GM19023 (cell line): ENCODE data around the gene CLEC3B.
"Not testable (repeated sequence)": the region's sequence is repeated elsewhere in the genome, so short reads cannot be mapped to it uniquely, and the experiment has no call there.

Experiments used
- ATAC-seq: cut with Tn5 transposase; IDR thresholded peaks from one replicate; pipeline ENCODE4 v1.9.1; 2021; ENCODE audit warnings: mild to moderate bottlenecking, moderate library complexity; ENCODE audit not compliant: unreplicated experiment

Gene CLEC3B

GRCh38 chr3:45034612-45035252 is 8.6 kb downstream of the CLEC3B start:
- no peak for ATAC-seq

DNA sequence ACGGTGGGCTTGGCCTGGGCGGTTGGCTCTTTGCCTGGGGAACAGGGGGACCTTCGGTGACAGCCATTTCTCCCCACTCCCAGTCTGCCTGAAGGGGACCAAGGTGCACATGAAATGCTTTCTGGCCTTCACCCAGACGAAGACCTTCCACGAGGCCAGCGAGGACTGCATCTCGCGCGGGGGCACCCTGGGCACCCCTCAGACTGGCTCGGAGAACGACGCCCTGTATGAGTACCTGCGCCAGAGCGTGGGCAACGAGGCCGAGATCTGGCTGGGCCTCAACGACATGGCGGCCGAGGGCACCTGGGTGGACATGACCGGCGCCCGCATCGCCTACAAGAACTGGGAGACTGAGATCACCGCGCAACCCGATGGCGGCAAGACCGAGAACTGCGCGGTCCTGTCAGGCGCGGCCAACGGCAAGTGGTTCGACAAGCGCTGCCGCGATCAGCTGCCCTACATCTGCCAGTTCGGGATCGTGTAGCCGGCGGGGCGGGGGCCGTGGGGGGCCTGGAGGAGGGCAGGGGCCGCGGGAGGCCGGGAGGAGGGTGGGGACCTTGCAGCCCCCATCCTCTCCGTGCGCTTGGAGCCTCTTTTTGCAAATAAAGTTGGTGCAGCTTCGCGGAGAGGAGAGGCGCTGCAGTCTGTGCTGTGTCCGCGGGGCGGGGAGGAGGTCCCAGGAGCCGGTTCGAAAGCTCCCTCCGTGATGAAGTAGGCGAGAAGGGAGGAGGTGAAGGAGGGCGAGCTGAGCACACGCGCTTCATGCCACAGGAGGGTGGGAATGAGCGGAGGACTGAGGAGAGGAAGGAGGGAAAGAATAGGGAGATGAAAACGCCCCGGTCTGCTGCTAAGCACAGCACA is 9.6 kb downstream of the CLEC3B start:
- no peak for ATAC-seq

- peak; percentile 73 for ATAC-seq
These were observed 11.8 kb downstream of the CLEC3B start for GRCh38 chr3:45037720-45038455.

DNA sequence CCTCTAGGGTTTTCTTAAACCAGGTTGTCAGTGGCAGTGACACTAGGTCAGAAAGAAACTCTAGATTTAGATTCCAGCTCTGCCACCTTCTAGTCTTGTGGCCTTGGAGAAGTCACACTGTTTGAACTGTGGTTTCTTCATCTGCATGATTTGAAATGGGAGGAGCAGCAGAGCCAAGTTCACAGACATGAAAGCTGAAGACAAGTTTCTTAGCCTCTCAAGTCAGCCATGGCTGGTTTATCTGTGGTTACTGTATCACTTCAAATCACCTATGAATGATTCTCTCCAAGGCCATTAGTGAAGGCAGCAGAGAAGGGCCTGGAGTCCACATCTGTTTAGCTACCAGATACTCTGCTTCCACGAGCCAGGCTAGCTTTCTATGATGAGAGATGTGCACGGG is 15.6 kb downstream of the CLEC3B start:
- ATAC-seq, result no peak

DNA sequence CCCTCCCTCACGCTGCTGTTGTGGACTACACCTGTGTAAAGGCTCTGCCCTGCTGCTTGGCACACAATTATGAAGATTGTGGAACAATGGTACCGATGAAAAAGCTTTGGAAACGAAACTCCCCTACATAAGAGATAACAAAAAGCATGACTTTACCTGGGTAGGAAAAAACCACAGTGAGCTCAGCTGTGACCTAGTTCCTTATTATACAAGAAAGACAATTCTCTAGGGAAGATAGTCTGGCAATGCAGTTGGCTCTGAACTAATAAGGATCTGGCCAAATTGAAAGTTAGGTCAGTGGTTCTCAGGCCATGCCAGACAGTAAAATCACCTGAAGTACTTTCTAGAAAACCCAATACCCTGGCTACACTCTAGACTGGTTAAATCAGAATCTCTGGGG is 16.1 kb downstream of the CLEC3B start:
- no peak for ATAC-seq

- ATAC-seq, result no peak
These were observed 17.7 kb downstream of the CLEC3B start for GRCh38 chr3:45043728-45044299.

DNA sequence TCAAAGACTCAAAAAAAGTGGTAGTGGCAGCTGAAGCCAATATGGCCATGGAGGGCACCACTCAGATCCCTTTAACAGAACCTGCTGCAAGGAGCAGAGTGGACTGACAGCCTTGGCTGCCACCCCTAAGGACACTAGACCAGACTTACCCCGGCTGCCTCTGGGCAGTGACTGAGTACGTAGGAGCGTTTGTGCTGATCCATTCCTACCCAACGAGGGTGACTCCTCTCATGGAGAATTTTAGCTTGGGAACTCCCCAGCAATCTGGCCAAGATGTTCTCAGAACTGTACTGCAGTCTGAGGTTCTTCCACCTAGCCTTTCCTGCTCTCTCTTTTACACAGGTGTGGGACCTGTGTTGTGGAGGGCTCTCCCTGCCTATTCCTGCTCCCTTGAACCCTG is 22.1 kb downstream of the CLEC3B start:
- ATAC-seq, result no peak

- ATAC-seq, result no peak
These were observed 23.7 kb downstream of the CLEC3B start for GRCh38 chr3:45049807-45050206.

DNA sequence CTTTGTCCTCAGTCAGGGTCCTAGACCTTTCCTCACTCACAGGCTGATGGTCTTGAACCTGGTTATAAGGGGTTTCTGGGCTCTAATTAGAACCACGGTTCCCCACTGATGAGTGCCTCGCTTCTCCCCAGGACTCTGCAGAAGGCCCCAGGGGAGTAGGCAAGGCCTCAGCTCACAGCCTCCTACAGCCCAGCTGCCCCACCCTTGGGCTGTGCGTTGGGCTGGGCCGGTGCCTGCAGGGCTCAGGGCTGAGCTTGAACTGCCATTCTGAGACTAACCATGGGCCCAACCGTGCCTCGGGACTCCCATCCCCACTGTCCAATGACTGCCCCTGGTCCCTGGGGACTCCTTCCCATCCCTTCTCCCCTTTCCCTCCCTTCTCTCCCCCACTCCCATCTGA is 25.6 kb downstream of the CLEC3B start:
- no peak for ATAC-seq

DNA sequence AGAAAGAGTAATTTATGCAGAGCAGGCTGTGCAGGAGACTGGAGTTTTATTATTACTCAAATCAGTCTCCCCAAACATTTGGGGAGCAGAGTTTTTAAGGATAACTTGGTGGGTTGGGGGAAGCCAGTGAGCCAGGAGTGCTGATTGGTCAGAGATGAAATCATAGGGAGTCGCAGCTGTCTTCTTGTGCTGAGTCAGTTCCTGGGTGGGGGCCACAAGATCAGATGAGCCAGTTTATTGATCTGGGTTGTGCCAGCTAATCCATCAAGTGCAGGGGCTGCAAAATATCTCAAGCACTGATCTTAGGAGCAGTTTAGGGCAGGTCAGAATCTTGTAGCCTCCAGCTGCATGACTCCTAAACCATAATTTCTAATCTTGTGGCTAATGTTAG is 27.7 kb downstream of the CLEC3B start:
- not testable (repeated sequence) for ATAC-seq

- no peak for ATAC-seq
These were observed 28.2 kb downstream of the CLEC3B start for GRCh38 chr3:45054196-45054857.

DNA sequence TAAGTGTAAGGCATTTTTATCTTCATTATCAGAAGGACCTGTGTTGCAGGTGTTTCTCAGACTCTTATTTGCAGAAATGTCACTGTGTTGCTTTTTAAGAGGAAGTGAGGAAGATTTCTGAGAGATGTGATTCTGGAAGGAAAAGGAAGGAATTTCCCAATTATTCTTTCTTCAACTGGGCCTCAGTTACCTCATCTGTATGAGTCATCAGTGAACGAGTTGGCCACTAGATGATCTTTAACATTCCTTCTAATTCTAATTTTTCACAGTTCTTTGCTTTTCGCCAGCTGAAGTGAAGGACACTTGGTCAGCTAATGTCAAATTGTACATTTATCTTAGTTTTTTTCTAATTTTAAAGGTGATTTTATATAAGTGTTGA is 28.9 kb downstream of the CLEC3B start:
- ATAC-seq, result no peak

- ATAC-seq, result no peak
These were observed 29.5 kb downstream of the CLEC3B start for GRCh38 chr3:45055411-45056143.

DNA sequence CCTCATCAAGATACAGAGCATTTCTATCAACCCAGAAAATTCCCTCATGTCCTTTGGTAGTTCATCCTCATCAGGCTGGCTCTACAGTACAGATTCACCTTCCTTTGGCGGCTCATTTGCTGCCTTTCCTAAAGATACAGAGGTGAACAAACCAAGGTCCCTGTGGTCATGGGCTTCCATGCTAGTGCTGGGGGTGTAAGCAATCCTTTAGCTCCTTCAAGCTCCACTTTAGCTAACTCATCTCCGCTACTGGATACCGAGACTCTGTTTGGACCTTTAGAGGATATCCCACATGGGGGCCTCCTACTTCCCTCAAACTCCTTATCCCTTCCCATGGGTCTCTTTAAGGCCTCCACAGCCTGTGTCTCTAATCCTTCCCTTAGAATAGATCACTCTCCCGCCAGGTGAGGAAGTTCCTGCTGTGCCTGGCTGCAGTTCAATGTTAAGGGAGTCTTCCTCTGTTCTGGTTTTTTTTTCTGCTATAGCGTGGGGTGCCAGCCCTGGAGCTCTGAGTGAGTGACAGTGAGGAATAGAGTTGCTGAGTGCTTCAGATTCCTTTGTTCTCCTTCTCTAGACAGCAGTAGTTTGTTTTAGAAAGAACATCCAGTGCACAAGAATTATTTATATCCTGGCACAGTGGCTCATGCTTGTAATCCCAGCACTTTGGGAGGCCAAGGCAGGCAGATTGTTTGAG is 30.7 kb downstream of the CLEC3B start:
- ATAC-seq, result no peak

DNA sequence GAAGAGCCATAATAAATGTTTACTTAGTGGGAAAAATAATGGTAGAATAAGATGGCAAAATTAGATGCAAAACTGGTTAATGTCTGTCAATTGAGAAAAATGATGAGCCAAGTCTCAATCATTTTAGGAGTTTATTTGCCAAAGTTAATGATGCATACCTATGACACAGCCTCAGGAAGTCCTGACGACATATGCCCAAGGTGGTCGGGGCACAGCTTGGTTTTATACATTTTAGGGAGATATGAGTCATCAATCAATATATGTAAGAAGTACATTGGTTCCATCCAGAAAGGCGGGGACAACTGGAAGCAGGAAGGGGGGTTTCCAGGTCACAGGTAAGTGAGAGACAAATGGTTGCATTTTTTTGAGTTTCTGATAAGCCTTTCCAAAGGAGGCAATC is 31.5 kb downstream of the CLEC3B start:
- no peak for ATAC-seq

DNA sequence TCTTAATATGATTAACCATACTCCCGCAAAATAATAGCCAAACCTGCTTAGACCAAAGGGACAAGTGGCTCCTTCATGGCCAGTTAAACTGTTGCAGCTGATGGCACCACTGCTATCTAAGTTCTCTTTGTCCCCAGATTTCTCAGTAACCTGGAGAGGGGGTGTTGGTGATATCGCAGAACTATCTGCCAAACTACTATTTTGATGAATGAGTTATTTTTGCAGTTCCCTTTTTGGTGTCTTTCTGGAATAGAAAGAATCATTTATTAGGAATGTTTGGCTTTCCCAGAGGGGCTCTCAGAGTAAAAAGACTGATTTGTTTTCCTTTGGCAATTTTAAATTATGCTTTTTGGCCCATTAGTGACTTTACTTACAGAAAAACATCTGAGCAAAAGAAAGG is 33.0 kb downstream of the CLEC3B start:
- ATAC-seq, result no peak

DNA sequence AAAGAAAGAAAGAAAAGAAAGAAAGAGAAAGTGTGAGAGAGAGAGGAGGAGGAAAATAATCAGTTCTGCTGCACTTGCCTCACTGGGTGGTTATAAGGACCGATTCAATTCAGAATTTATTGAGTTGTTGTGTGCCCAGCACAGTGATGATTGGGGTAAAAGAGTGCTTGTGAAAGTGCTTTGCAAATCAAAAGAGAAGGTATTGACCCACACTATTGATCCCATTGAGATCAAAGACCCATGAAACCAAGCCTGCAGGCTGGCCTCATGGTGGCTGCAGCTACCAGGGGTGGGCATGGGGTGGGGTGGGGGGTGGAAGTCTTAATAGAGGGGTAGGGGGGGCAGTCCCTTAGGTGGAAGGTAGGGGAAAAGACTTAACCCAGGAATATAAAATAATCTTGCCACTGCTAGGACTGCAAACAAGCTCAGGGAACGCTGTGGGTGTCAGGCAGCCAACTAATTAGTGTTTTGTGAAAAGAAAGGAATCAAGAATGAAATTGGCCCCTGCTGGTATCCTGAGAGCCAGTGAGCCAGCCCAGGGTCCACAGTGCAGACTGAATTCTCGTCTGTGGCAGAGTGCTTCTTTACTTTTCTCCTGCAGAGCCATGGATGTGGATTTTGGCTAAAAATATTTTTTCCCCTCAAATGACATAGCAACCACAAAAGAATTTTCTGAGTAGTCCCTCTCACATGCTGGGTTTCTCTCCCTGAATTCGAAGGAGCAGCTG is 34.2 kb downstream of the CLEC3B start:
- ATAC-seq, result no peak

DNA sequence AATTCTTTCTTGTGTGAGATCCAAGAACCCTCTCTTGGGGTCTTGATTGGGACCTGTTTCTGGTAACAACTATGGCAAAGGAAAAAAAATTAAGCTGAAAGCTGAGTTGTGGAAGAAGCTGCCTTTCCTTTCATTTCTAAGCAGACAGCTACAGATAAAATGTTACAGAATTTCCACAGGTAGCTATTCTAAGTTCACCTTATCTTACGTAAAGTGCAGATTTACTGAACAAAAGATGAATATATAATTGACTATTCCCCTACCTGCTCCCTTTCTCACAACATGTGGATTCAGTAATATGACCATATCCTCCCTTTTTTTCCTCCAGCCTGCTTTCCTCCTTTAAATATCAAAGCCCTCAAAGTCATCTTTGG is 36.6 kb downstream of the CLEC3B start:
- ATAC-seq, result no peak
